LNCaP clone FGC (cell line): ENCODE results near the gene UPB1.

ENCODE experiments used
- DNase-seq: peaks from one replicate; pipeline ENCODE4 v3.0.0-alpha.2; 2011; ENCODE audit warnings: low read depth
- H3K4me3 ChIP-seq: 2 replicates; pipeline ENCODE4 v1.5.1; 2011; ENCODE audit warnings: mild to moderate bottlenecking, low read depth, low read length, control low read depth
- TF ChIP-seq, protein P1 (sequence below): IDR thresholded peaks from 2 replicates; pipeline ENCODE4 v1.5.1; 2012; ENCODE audit warnings: mild to moderate bottlenecking; ENCODE audit not compliant: control insufficient read depth, insufficient read depth; ENCODE audit errors: extremely low read depth

UPB1 gene

DNA sequence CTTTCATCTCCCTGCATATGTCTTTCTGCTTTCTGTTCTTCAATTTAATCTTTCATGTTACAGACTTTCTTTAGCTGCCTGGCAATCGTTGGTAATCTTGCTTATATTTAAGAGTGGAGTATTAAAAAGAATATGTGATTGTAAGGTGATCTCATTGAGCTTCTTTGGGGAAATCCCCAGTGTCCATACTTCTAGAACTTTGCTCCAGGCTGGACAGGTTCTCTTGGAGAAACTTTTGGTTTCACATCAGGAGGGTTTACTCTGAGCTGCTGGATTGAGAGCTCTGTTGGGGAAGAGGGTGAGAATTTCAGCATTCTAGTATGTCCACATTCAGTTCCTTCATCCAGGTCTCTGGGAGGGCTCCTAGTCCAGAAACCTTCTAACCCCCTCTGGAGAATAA is 81.6 kb downstream of the UPB1 start:
- H3K4me3 ChIP-seq, result no peak overlapping the region
- DNase-seq, result no peak
- TF ChIP-seq, protein P1, sequence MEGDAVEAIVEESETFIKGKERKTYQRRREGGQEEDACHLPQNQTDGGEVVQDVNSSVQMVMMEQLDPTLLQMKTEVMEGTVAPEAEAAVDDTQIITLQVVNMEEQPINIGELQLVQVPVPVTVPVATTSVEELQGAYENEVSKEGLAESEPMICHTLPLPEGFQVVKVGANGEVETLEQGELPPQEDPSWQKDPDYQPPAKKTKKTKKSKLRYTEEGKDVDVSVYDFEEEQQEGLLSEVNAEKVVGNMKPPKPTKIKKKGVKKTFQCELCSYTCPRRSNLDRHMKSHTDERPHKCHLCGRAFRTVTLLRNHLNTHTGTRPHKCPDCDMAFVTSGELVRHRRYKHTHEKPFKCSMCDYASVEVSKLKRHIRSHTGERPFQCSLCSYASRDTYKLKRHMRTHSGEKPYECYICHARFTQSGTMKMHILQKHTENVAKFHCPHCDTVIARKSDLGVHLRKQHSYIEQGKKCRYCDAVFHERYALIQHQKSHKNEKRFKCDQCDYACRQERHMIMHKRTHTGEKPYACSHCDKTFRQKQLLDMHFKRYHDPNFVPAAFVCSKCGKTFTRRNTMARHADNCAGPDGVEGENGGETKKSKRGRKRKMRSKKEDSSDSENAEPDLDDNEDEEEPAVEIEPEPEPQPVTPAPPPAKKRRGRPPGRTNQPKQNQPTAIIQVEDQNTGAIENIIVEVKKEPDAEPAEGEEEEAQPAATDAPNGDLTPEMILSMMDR, result no peak
